Left cardiac atrium (tissue), 4 donors: ENCODE results near the gene SOX12. TPM values are rescaled to one million over a fixed set of nuclear protein-coding genes. Genes with fewer than 3 reads are reported as not detected.
"Not testable (repeated sequence)": the region's sequence is repeated elsewhere in the genome, so short reads cannot be mapped to it uniquely, and the experiment has no call there.

Source experiments
- ATAC-seq, 2 donors: fragments of 200-7000 bp; cut with Tn5 transposase; one replicate each; pipeline ENCODE4 v1.9.1; 2020; ENCODE audit warnings: mild to moderate bottlenecking in 2 of 2, moderate library complexity in 2 of 2
- DNase-seq: peaks from one replicate; pipeline ENCODE4 v3.0.0-alpha.2; 2020
- intact Hi-C, 2 donors: fragments of 100-400 bp; cut with DNase I; formaldehyde crosslinking; loops; one replicate each; pipeline versions ENCODE4 v1.14.1 to v1.15.1; 2022 to 2023
- total RNA-seq, 2 donors: library from RNA; stranded (reverse); fragmentation: NEBNext Ultra II Directional; extraction: Animal tissue kit (Norgen Biotek cat#: 25700); gene quantifications; one replicate each; pipeline ENCODE4 v1.2.1, GENCODE V29; 2021
- donor health status: DM: no; HTN: yes; CAD: no.
- donor health status: DM: no; HTN: yes; CAD: no; lungs with severe emphysema.
- donor health status: DM: yes; HTN: yes; CAD: no.
- donor health status: Dilated cardiomyopathy.

The SOX12 gene
- total RNA-seq, 2 donors from 2014 or later = 8.1 to 11.6 TPM

DNA sequence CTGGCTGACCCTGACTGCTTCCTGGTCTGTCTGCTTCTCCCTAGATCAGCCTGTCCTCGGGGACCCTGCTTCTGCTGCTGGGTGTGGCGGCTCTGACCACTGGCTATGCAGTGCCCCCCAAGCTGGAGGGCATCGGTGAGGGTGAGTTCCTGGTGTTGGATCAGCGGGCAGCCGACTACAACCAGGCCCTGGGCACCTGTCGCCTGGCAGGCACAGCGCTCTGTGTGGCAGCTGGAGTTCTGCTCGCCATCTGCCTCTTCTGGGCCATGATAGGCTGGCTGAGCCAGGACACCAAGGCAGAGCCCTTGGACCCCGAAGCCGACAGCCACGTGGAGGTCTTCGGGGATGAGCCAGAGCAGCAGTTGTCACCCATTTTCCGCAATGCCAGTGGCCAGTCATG is 27.8 kb downstream of the SOX12 start:
- intact Hi-C loops = loop anchor here in 1 of 2 donors (10.0 kb wide), 2 partner anchors 52 to 382 kb away; partner anchors contain the start of gene RBCK1
- DNase-seq = no peak
- ATAC-seq = no peak

DNA sequence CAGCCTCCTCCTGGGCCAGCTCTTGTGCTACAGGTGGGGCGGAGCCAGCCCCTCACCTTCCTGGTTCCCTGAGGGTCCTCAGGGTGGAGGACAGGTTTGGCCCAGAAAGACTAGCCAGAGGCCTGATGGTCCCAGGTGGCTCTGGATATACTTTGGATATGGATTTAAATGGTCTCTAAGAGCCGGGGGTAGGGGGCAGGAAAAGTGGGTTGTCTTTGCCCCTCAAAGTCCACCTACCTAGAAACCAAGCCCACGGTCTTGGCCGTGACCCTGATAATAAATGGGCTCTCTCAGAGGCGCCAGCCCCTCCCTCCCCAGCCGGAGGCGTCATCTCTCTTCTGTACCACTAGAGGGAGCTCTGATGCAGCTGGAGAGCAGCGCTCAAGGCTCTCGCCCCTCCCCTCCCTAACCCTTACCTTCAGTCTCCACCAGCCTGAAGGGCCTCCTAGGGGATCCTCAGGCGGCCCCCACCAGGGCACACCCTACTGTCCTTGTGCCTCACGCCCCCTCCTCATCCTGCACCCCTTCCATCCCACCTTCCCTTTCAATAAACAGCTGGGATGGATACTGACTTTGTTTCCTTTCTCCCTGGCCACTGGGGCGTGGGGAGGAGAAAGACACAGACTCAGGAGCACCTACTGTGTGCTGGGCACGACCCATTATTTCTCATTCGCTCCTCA is 29.1 kb downstream of the SOX12 start:
- ATAC-seq = peak; percentile 89 to 93
- intact Hi-C loops = loop anchor here in 1 of 2 donors (1.0 to 10.0 kb wide), 4 partner anchors 50 to 380 kb away; partner anchors contain the start of gene RBCK1
- peak; percentile 72 for DNase-seq

GRCh38 chr20:356154-356553 is 30.8 kb downstream of the SOX12 start:
- not testable (repeated sequence) for DNase-seq, ATAC-seq
- intact Hi-C loops = loop anchor here (5.0 to 10.0 kb wide), 3 partner anchors 49 to 379 kb away; partner anchors contain the start of gene RBCK1 (in 1 of the 2)

- DNase-seq = no peak
- ATAC-seq = no peak
- intact Hi-C loops = loop anchor here (5.0 to 10.0 kb wide), 3 partner anchors 48 to 378 kb away; partner anchors contain the start of gene RBCK1 (in 1 of the 2)
These were observed 31.4 kb downstream of the SOX12 start for GRCh38 chr20:356745-357144.

DNA sequence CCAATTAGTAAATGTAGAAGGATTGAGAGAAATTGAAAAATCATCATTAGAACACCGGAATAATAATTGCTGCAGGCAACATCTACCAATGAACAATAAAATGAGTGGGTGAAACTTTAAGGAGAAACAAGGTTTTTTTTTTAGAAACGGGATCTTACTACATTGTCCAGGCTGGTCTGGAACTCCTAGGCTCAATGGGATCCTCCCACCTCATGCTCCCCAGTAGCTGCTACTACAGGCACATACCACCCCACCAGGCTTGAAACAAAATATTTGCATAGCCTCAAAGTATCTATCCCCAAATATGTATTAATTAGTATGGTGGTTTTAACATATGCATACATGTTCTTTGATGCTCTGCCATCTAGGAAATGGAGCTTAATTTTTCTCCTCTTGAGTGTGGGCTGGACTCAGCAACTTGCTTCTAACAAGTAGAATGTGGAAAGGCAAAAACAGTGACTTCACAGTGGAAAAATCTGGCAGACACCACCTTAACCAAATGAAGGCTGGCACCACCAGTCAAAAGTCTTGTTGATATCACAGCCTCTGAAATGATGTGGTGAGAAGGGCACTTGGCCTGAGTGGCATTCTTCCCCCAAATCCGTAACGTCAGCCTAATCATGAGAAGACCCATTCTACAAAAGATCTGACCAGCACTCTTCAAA is 33.7 kb downstream of the SOX12 start:
- peak in 1 of 2 donors; percentile 5 for ATAC-seq
- no peak for DNase-seq
- intact Hi-C loops = loop anchor here (5.0 to 10.0 kb wide), 3 partner anchors 46 to 376 kb away; partner anchors contain the start of gene RBCK1 (in 1 of the 2)

- intact Hi-C loops = no loop called here
- ATAC-seq = no peak
- no peak for DNase-seq
These were observed 36.2 kb downstream of the SOX12 start for GRCh38 chr20:361561-361960.

DNA sequence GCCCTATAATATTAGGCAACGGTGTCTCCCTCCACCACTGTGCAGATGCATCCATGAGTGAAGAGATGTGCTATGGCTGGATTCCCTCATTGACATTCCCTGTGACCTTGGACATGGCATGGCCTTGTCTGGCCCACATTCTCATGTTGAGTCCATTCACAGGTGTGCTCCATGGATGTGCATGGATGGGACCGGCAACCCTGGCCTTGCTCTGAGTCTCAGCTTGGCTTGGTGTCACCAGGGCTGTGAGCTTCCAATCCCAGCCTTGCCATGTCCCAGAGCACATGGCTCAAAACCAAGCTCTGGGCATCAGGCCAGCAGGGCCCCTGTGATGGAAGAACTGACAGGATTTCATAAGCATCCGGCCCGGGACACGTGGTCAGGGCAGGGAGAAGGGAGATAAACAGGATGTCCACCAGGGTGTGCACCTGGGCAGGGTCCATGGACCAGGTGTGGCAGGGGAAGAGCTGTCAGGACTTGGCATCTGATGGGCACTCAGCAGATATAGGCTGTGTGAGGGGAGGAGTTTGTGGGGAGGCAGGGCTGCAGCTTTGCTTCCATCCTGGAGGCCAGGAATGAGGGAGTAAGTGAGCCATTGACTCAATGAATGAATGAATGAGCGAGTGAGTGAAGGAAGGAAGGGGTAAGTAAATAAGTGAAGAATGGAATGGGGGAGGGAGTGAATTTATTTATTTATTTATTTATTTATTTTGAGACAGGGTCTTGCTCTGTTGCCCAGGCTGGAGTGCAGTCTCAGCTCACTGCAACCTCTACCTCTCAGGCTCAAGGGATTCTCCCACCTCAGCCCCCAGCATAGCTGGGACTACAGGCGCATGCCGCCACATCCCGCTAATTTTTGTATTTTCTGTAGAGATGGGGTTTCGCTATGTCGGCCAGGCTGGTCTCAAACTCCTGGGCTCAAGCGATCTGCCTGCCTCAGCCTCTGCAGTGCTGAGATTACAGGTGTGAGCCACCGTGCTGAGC is 37.2 kb downstream of the SOX12 start:
- ATAC-seq (peak; percentile 73 to 93), DNase-seq (peak; percentile 86)
- intact Hi-C loops = no loop called here

GRCh38 chr20:363319-364078 is 38.1 kb downstream of the SOX12 start:
- no peak for ATAC-seq
- no peak for DNase-seq
- intact Hi-C loops = no loop called here

- intact Hi-C loops = no loop called here
- DNase-seq = no peak
- ATAC-seq = no peak
These were observed 39.8 kb downstream of the SOX12 start for GRCh38 chr20:364905-365794.

GRCh38 chr20:366041-366718 is 40.8 kb downstream of the SOX12 start:
- intact Hi-C loops = no loop called here
- ATAC-seq (no peak), DNase-seq (no peak)

DNA sequence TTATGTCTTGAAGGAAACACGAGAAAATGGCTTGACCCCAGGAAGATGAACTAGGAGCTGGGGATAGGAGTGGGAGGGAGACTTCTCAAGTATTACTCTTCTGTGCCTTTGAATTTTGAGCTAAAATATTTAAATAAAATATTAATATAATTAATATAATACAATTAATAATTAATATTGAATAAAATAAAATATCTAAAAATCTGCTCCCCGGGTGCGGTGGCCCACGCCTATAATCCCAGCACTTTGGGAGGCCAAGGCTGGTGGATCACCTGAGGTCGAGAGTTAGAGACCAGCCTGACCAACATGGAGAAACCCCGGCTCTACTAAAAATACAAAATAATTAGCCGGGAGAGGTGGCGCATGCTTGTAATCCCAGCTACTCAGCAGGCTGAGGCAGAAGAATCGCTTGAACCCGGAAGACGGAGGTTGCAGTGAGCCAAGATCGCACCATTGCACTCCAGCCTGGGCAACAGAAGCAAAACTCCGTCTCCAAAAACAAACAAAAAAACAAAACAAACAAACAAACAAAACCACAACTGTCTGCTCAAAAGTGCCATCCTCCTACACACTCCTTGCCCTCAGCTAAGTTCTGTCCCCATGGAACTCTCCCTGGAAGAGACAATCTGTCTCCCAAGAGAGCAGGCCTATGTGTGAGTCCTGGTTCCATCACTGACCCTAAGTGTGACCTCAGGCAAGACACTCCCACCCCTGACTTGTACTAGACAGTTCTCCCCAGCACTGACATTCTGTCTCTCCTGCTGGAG is 41.5 kb downstream of the SOX12 start:
- intact Hi-C loops = no loop called here
- ATAC-seq = no peak
- no peak for DNase-seq

GRCh38 chr20:367486-367887 is 42.1 kb downstream of the SOX12 start:
- DNase-seq = no peak
- intact Hi-C loops = no loop called here
- ATAC-seq = no peak

GRCh38 chr20:368915-369314 is 43.6 kb downstream of the SOX12 start:
- intact Hi-C loops = no loop called here
- ATAC-seq (no peak), DNase-seq (no peak)

GRCh38 chr20:370151-370600 is 44.8 kb downstream of the SOX12 start:
- no peak for DNase-seq
- ATAC-seq = no peak
- intact Hi-C loops = no loop called here

DNA sequence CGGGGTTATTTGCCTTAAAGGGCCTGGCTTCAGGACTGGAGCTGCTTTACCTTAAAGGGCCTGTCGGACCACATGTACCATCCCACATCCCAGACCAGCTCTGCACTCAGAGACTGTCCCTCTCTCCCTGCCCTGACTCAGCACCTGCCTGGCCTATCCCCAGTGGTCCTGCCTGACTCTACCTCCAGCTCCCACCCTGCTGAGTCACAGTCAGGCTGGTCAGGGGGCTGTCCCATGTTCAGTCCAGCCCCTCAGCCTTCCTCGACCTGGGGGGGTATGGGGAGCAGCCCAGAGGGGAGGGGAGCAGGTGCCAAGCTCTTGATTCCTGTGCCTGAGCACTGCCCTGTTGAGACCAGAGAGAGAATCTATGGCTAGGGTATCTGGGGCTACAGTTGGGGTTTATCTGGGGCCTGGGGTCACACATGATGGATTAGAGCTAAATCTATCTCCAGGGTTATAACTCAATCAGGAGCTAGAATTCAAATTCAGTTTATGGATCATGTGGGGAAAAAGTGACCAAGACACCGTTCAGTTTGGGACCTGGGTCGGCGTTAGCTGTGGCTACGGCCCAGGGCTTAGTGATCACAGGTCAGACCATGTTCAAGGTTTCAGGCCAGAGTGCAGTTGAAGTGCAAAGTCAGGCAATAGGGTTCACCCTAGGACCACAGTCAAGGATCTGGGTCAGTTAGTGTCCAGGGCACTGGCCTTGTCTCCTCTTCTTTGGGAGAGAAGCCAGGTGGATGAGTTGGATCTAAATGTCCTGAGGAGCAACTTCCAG is 45.8 kb downstream of the SOX12 start:
- intact Hi-C loops = no loop called here
- peak in 1 of 2 donors; percentile 14 for ATAC-seq
- no peak for DNase-seq
